Measurements from ENCODE around the gene IFNGR2.
"Not testable (repeated sequence)": the region's sequence is repeated elsewhere in the genome, so short reads cannot be mapped to it uniquely, and the experiment has no call there.

Gene IFNGR2

GRCh38 chr21:33403128-33403785, at the start of gene IFNGR2:
IFNGR2 (plus strand) TSS chr21:33403413; CDS start chr21:33403544, 131 bp downstream.
- DNase-seq = peak in 1 of 2 experiments; percentile 9

GRCh38 chr21:33355355-33355754, 47.9 kb upstream of the IFNGR2 start:
- DNase-seq = no peak

- no peak for DNase-seq
Observed at GRCh38 chr21:33355996-33356395, 47.2 kb upstream of the IFNGR2 start.

- DNase-seq = no peak
Observed at GRCh38 chr21:33357177-33357576, 46.0 kb upstream of the IFNGR2 start.

GRCh38 chr21:33359446-33359845, 43.8 kb upstream of the IFNGR2 start:
- DNase-seq = no peak

GRCh38 chr21:33360281-33360680, 42.9 kb upstream of the IFNGR2 start:
- no peak for DNase-seq

- DNase-seq = peak; percentile 57 to 75
Observed at GRCh38 chr21:33360881-33361602, 42.2 kb upstream of the IFNGR2 start.

- peak; percentile 59 to 72 for DNase-seq
Observed at GRCh38 chr21:33362044-33362555, 41.1 kb upstream of the IFNGR2 start.

- DNase-seq = not testable (repeated sequence)
Observed at GRCh38 chr21:33363911-33364609, 39.2 kb upstream of the IFNGR2 start.

- DNase-seq = no peak
Observed at GRCh38 chr21:33364830-33365229, 38.4 kb upstream of the IFNGR2 start.

GRCh38 chr21:33367309-33367973, 35.8 kb upstream of the IFNGR2 start:
- DNase-seq = no peak

- DNase-seq = no peak
Observed at GRCh38 chr21:33368124-33368523, 35.1 kb upstream of the IFNGR2 start.

GRCh38 chr21:33368576-33368975, 34.6 kb upstream of the IFNGR2 start:
- DNase-seq = no peak

GRCh38 chr21:33369586-33369985, 33.6 kb upstream of the IFNGR2 start:
- no peak for DNase-seq

- DNase-seq = no peak
Observed at GRCh38 chr21:33370305-33370704, 32.9 kb upstream of the IFNGR2 start.

GRCh38 chr21:33371366-33371765, 31.8 kb upstream of the IFNGR2 start:
- DNase-seq = no peak

- DNase-seq = no peak
Observed at GRCh38 chr21:33372582-33372981, 30.6 kb upstream of the IFNGR2 start.

- DNase-seq = no peak
Observed at GRCh38 chr21:33373451-33373850, 29.8 kb upstream of the IFNGR2 start.

- no peak for DNase-seq
Observed at GRCh38 chr21:33374080-33374449, 29.1 kb upstream of the IFNGR2 start.

- no peak for DNase-seq
Observed at GRCh38 chr21:33374450-33375096, 28.6 kb upstream of the IFNGR2 start.

- DNase-seq = no peak
Observed at GRCh38 chr21:33375101-33375644, 28.0 kb upstream of the IFNGR2 start.

- DNase-seq = no peak
Observed at GRCh38 chr21:33377221-33377920, 25.8 kb upstream of the IFNGR2 start.
